ENCODE measurements around the gene XRN1. TPM values are rescaled to one million over a fixed set of nuclear protein-coding genes. Genes with fewer than 3 reads are reported as not detected.

The XRN1 gene, protein sequence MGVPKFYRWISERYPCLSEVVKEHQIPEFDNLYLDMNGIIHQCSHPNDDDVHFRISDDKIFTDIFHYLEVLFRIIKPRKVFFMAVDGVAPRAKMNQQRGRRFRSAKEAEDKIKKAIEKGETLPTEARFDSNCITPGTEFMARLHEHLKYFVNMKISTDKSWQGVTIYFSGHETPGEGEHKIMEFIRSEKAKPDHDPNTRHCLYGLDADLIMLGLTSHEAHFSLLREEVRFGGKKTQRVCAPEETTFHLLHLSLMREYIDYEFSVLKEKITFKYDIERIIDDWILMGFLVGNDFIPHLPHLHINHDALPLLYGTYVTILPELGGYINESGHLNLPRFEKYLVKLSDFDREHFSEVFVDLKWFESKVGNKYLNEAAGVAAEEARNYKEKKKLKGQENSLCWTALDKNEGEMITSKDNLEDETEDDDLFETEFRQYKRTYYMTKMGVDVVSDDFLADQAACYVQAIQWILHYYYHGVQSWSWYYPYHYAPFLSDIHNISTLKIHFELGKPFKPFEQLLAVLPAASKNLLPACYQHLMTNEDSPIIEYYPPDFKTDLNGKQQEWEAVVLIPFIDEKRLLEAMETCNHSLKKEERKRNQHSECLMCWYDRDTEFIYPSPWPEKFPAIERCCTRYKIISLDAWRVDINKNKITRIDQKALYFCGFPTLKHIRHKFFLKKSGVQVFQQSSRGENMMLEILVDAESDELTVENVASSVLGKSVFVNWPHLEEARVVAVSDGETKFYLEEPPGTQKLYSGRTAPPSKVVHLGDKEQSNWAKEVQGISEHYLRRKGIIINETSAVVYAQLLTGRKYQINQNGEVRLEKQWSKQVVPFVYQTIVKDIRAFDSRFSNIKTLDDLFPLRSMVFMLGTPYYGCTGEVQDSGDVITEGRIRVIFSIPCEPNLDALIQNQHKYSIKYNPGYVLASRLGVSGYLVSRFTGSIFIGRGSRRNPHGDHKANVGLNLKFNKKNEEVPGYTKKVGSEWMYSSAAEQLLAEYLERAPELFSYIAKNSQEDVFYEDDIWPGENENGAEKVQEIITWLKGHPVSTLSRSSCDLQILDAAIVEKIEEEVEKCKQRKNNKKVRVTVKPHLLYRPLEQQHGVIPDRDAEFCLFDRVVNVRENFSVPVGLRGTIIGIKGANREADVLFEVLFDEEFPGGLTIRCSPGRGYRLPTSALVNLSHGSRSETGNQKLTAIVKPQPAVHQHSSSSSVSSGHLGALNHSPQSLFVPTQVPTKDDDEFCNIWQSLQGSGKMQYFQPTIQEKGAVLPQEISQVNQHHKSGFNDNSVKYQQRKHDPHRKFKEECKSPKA (N-terminal part only)
- total RNA-seq: 8.3 and 10.3 TPM in 2 replicates

DNA sequence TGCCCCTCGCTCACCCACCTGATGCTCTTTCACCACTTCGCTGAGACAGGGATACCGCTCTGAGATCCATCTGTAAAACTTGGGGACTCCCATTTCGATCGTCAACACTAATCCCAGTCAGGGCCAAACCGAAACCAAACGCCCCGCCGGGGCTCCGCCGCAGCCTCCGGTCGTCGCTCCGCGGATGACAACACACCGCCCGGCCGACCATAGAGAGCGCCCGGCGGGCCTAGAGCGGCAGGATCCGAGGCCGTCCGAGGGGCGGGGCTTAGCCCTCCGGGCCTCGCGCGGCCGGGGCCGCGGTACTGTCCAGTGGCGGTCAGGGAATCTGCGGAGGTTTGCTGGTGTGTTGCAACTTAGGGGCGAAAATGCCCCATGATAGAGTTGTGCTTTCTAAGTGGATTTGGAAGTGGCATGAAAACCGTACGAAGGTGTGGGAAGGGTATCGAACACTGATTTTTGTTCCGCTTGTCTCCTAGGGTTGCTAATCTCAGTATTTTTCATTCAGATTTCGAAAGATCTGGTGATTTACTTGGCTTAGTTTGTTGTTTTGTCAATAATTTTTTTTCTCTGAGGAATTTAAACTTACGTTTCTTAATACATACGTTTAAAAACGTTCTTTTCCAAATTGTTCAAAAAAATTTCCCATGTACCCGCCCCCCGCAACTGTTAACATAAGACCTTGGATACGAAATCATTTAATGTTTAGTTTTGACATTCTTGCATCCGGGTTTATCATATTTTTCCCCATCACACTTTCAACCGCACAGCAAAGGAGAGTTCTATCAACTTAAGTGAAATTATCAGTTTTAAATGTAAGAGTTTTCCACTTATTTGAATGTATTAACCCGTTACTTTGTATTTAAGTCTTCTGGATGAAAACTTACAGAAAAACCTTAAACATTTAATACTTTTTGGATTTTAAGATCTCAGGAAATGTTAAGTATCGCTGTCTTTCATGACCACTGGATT is at the start of gene XRN1:
XRN1 (minus strand) TSS at position 186 of the 972 bp plus-strand sequence; CDS start at position 93, 93 bp downstream.

Other genes with a start within 250 kb of the XRN1 start
- gene GK5, start 222.5 kb downstream of the XRN1 start, total RNA-seq: 5.9 and 8.0 TPM in 2 replicates
- 14.6 and 20.5 TPM in 2 replicates for gene ATR, start 130.7 kb upstream of the XRN1 start, total RNA-seq
- 1.6 and 2.2 TPM in 2 replicates for gene PLS1, start 148.4 kb upstream of the XRN1 start, total RNA-seq

Data from bronchus fibroblast of lung (primary cell).